Measurements from ENCODE around the gene ATG14. TPM values are rescaled to one million over a fixed set of nuclear protein-coding genes. Genes with fewer than 3 reads are reported as not detected.
"Not testable (repeated sequence)": the region's sequence is repeated elsewhere in the genome, so short reads cannot be mapped to it uniquely, and the experiment has no call there.

ATG14 gene
- total RNA-seq, 6 donors from 2014 or later: 7.6 to 29.3 (median 11.1) TPM

GRCh38 chr14:55386037-55386808, 25.4 kb downstream of the ATG14 start:
- DNase-seq (no peak), ATAC-seq (ENCODE audit: low FRiP score in 2 of 2) (no peak)
- WGBS, 2 donors: 75 to 77% methylated on average over 6 of the region's 6 CpGs
- TF ChIP-seq CTCF (IDR thresholded peaks at IDR 0.05): no peak
- Histone ChIP-seq H3K4me3 (no peak overlapping the region), H3K4me1 (no peaks in the 10 kb centered on the region), H3K27ac (peak overlapping the region in 3 of 4 donors; percentile 28 to 41 (median 40)), H3K36me3 (peaks cover 3 to 49% (median 26%) of the 10 kb centered on the region in 4 donors), H3K9me3 (no peaks in the 10 kb centered on the region), H3K27me3 (no peaks in the 10 kb centered on the region)

GRCh38 chr14:55384536-55384935, 27.1 kb downstream of the ATG14 start:
- DNase-seq (no peak), ATAC-seq (ENCODE audit: low FRiP score in 2 of 2) (no peak)
- Histone ChIP-seq H3K27ac (no peak overlapping the region), H3K36me3 (peaks cover 8 to 59% (median 35%) of the 10 kb centered on the region in 4 donors), H3K27me3 (no peaks in the 10 kb centered on the region), H3K4me1 (no peaks in the 10 kb centered on the region), H3K9me3 (no peaks in the 10 kb centered on the region), H3K4me3 (no peak overlapping the region)
- TF ChIP-seq POLR2AphosphoS5 (IDR thresholded peaks at IDR 0.05) (no peak), POLR2A (IDR thresholded peaks at IDR 0.05) (no peak), CTCF (IDR thresholded peaks at IDR 0.05) (no peak), EP300 (IDR thresholded peaks at IDR 0.05) (no peak)
- 71 to 80% methylated on average over 3 of the region's 3 CpGs for WGBS, 2 donors

DNA sequence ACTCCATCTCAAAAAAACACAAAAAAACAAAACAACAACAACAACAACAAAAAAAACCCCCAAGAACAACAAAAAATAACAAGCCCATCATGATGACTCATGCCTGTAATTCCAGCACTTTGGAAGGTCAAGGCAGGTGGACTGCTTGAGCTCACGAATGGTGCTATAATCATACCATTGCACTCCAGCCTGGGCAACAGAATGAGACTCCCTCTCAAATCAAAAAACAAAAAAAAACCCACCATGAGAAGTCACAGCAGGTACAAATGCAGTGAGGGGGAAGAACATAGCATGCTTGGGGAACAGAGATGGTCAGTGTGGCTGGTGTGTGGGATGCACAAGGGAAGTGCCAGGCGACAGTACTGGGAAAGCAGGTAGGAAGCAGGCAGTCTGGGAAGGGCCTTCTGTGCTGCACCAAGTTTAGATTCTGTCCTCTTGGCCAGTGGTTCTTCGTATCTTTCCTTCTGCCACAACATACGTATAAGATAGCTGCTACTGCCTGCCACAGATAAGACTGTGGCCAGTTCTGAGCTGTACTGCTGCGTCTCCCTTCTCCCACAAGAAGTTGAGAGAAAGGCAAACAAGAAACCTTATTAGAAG, 28.0 kb downstream of the ATG14 start:
- WGBS, 2 donors: 85 to 92% methylated on average over 5 of the region's 5 CpGs
- Histone ChIP-seq H3K27me3 (no peaks in the 10 kb centered on the region), H3K36me3 (peaks cover 11 to 61% (median 38%) of the 10 kb centered on the region in 4 donors), H3K4me3 (no peak overlapping the region), H3K9me3 (no peaks in the 10 kb centered on the region), H3K4me1 (no peaks in the 10 kb centered on the region), H3K27ac (no peak overlapping the region)
- DNase-seq (no peak), ATAC-seq (ENCODE audit: low FRiP score in 2 of 2) (no peak)
- TF ChIP-seq POLR2AphosphoS5 (IDR thresholded peaks at IDR 0.05) (no peak), POLR2A (IDR thresholded peaks at IDR 0.05) (no peak), EP300 (IDR thresholded peaks at IDR 0.05) (no peak), CTCF (IDR thresholded peaks at IDR 0.05) (no peak)

GRCh38 chr14:55383056-55383466, 28.6 kb downstream of the ATG14 start:
- WGBS, 2 donors: 81 to 85% methylated on average over 10 of the region's 10 CpGs
- not testable (repeated sequence) for H3K27ac ChIP-seq

GRCh38 chr14:55382483-55382882, 29.1 kb downstream of the ATG14 start:
- Histone ChIP-seq H3K27me3 (no peaks in the 10 kb centered on the region), H3K36me3 (peaks cover 8 to 71% (median 39%) of the 10 kb centered on the region in 4 donors), H3K27ac (no peak overlapping the region), H3K4me1 (no peaks in the 10 kb centered on the region), H3K4me3 (no peak overlapping the region), H3K9me3 (no peaks in the 10 kb centered on the region)
- ATAC-seq (ENCODE audit: low FRiP score in 2 of 2) (no peak), DNase-seq (no peak)
- TF ChIP-seq POLR2AphosphoS5 (IDR thresholded peaks at IDR 0.05) (no peak), EP300 (IDR thresholded peaks at IDR 0.05) (no peak), CTCF (IDR thresholded peaks at IDR 0.05) (no peak)
- 86 to 87% methylated on average over 4 of the region's 4 CpGs for WGBS, 2 donors

More at GRCh38 chr14:55383056-55383466, 28.6 kb downstream of the ATG14 start:
- peak in 1 of 2 donors; percentile 23 for DNase-seq
- not testable (repeated sequence) for H3K4me1 ChIP-seq; H3K4me3 ChIP-seq; H3K9me3 ChIP-seq; ATAC-seq (ENCODE audit: low FRiP score in 2 of 2); H3K27me3 ChIP-seq
- peaks cover 8 to 66% (median 39%) of the 10 kb centered on the region in 4 donors for H3K36me3 ChIP-seq
